ENCODE data around the gene ANK2. TPM values are rescaled to one million over a fixed set of nuclear protein-coding genes. Genes with fewer than 3 reads are reported as not detected.
A peak's percentile ranks its signal among the peaks of the same experiment; 100 is the strongest.

ANK2 gene
- total RNA-seq, 1 donor from 2014 or later = 121 TPM

DNA sequence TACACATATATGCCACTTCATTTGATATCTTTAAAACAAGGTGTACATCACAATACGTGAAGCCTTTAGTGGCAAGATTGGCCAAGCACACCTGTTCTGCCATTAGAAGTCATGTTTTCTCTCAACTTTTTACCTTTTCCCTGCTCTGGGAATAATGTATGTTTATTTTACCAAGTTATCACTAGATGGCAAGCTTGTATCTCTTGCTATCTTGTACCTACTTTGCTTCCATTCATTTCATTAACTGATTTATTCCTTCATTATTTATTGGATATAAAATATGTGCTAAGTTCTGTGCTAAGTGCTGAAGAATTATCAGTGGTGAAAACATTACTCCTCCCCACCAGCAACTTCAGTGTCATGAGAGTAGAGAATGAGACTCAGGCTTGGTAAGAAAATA lies 245.5 kb downstream of the ANK2 start:
- peaks cover 61% of the 10 kb centered on the region for H3K4me1 ChIP-seq
- H3K9me3 ChIP-seq (ENCODE audit: low read depth) = no peaks in the 10 kb centered on the region
- H3K27me3 ChIP-seq = no peaks in the 10 kb centered on the region
- no peak overlapping the region for H3K4me3 ChIP-seq
- no peaks in the 10 kb centered on the region for H3K9me3 Mint-ChIP-seq
- DNase-seq (ENCODE audit: low spot score) = no peak
- H2AFZ ChIP-seq (replicated peaks) = no peak overlapping the region
- no peak overlapping the region for H3K9ac ChIP-seq
- H3K27ac ChIP-seq = no peak overlapping the region
- peaks cover 50% of the 10 kb centered on the region for H3K4me1 Mint-ChIP-seq
- H3K4me3 Mint-ChIP-seq = no peak overlapping the region
- H3K27me3 Mint-ChIP-seq (ENCODE audit: insufficient read depth, low read depth) = no peaks in the 10 kb centered on the region
- peaks cover 8% of the 10 kb centered on the region for H3K36me3 ChIP-seq
- H3K36me3 Mint-ChIP-seq = no peaks in the 10 kb centered on the region
- peaks cover 45% of the 10 kb centered on the region for H3F3A ChIP-seq (ENCODE audit: low read depth)
- no peak overlapping the region for H3K27ac Mint-ChIP-seq
- TF ChIP-seq EZH2phosphoT487 (IDR thresholded peaks at IDR 0.05) (no peak), EZH2 (IDR thresholded peaks at IDR 0.05) (no peak), CTCF (IDR thresholded peaks at IDR 0.05) (no peak)
- H3K4me2 ChIP-seq = no peak overlapping the region
- H3K79me2 ChIP-seq (ENCODE audit: low read depth) = peaks cover 3% of the 10 kb centered on the region
- H4K20me1 ChIP-seq (ENCODE audit: low read depth) = peaks cover 22% of the 10 kb centered on the region

DNA sequence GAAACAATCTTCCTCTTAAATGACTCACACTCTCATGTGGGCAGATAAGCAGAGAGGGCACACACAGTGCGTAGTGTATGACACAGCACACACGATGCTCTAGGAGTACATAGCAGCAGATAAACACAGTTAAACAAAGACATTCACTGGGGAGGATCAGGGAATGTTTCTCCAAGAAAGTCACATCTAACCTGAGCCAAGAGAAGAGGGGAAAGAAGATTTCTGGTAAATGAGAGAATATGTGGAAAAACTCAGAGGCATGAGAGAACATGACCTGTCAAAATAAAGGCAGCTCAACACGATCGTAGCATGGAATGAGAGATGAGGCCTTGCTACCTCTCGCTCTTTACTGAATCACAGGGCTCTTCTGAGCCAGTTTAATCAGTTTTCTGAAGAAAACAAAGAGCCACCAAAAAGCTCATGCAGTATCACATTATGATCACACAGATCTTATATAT lies 251.0 kb downstream of the ANK2 start:
- H3K4me1 ChIP-seq = peaks cover 7% of the 10 kb centered on the region
- peaks cover 2% of the 10 kb centered on the region for H3F3A ChIP-seq (ENCODE audit: low read depth)
- H3K4me2 ChIP-seq = no peak overlapping the region
- peaks cover 21% of the 10 kb centered on the region for H3K36me3 ChIP-seq
- H3K9me3 ChIP-seq (ENCODE audit: low read depth) = no peaks in the 10 kb centered on the region
- H3K79me2 ChIP-seq (ENCODE audit: low read depth) = peaks cover 2% of the 10 kb centered on the region
- H3K27ac ChIP-seq = peak overlapping the region; percentile 26
- H3K27me3 ChIP-seq = no peaks in the 10 kb centered on the region
- Mint-ChIP-seq H3K4me3 (no peak overlapping the region), H3K36me3 (no peaks in the 10 kb centered on the region), H3K27ac (no peak overlapping the region), H3K4me1 (peaks cover 3% of the 10 kb centered on the region), H3K27me3 (ENCODE audit: insufficient read depth, low read depth) (peaks cover 3% of the 10 kb centered on the region), H3K9me3 (no peaks in the 10 kb centered on the region)
- H2AFZ ChIP-seq (replicated peaks) = no peak overlapping the region
- H3K9ac ChIP-seq = no peak overlapping the region
- H3K4me3 ChIP-seq = no peak overlapping the region
- no peak for DNase-seq (ENCODE audit: low spot score)
- TF ChIP-seq EZH2 (IDR thresholded peaks at IDR 0.05) (no peak), CTCF (IDR thresholded peaks at IDR 0.05) (no peak), EZH2phosphoT487 (IDR thresholded peaks at IDR 0.05) (no peak)
- no peaks in the 10 kb centered on the region for H4K20me1 ChIP-seq (ENCODE audit: low read depth)

- no peak overlapping the region for H3K4me3 Mint-ChIP-seq
Observed at GRCh38 chr4:113302051-113302450, 252.6 kb downstream of the ANK2 start.

More at GRCh38 chr4:113302051-113302450, 252.6 kb downstream of the ANK2 start:
- Histone ChIP-seq H3K9me3 (ENCODE audit: low read depth) (no peaks in the 10 kb centered on the region), H3K27me3 (no peaks in the 10 kb centered on the region), H3K9ac (no peak overlapping the region), H3K79me2 (ENCODE audit: low read depth) (no peaks in the 10 kb centered on the region), H3K4me1 (no peaks in the 10 kb centered on the region), H3K36me3 (peaks cover 21% of the 10 kb centered on the region), H3K27ac (no peak overlapping the region), H3F3A (ENCODE audit: low read depth) (peaks cover 2% of the 10 kb centered on the region), H3K4me3 (no peak overlapping the region), H3K4me2 (no peak overlapping the region), H2AFZ (replicated peaks) (no peak overlapping the region), H4K20me1 (ENCODE audit: low read depth) (no peaks in the 10 kb centered on the region)
- Mint-ChIP-seq H3K9me3 (no peaks in the 10 kb centered on the region), H3K27ac (no peak overlapping the region), H3K27me3 (ENCODE audit: insufficient read depth, low read depth) (peaks cover 3% of the 10 kb centered on the region), H3K36me3 (no peaks in the 10 kb centered on the region), H3K4me1 (no peaks in the 10 kb centered on the region)
- no peak for DNase-seq (ENCODE audit: low spot score)
- TF ChIP-seq EZH2phosphoT487 (IDR thresholded peaks at IDR 0.05) (no peak), CTCF (IDR thresholded peaks at IDR 0.05) (no peak), EZH2 (IDR thresholded peaks at IDR 0.05) (no peak)
